ENCODE data around the gene TMED6.

DNA sequence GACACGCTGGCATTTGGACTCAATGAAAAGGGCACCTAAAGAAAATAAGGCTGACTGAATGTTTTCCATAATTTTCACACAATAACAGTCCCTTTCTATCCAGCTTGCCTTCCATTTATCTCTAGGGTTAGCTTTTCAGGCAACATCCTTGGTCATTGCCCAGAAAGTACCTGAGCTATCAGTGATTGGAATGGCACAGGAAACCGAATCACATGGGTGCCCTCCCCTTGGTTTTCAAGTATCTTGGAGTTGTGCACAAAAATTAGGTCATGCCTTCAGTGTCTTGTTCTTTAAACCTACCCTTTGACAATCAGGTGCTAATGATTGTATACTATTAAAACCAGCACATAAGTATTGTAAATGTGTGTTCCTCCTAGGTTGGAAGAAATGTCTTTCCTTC, 43.7 kb downstream of the TMED6 start:
- TF ChIP-seq, protein P1, sequence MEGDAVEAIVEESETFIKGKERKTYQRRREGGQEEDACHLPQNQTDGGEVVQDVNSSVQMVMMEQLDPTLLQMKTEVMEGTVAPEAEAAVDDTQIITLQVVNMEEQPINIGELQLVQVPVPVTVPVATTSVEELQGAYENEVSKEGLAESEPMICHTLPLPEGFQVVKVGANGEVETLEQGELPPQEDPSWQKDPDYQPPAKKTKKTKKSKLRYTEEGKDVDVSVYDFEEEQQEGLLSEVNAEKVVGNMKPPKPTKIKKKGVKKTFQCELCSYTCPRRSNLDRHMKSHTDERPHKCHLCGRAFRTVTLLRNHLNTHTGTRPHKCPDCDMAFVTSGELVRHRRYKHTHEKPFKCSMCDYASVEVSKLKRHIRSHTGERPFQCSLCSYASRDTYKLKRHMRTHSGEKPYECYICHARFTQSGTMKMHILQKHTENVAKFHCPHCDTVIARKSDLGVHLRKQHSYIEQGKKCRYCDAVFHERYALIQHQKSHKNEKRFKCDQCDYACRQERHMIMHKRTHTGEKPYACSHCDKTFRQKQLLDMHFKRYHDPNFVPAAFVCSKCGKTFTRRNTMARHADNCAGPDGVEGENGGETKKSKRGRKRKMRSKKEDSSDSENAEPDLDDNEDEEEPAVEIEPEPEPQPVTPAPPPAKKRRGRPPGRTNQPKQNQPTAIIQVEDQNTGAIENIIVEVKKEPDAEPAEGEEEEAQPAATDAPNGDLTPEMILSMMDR (IDR thresholded peaks at IDR 0.05), result no peak
- TF ChIP-seq POLR2A (IDR thresholded peaks at IDR 0.05; ENCODE audit: low read depth), result no peak
